Right renal pelvis (tissue), 4 donors: ENCODE results near the gene ITGAV. TPM values are rescaled to one million over a fixed set of nuclear protein-coding genes. Genes with fewer than 3 reads are reported as not detected.

Experiments
- DNase-seq, 4 donors: peaks; one replicate each; pipeline ENCODE4 v3.0.0-alpha.2; 2013; ENCODE audit warnings: low read depth in 4 of 4, low spot score in 3 of 4, missing footprints in 1 of 4
- polyA plus RNA-seq, 4 donors: library from polyadenylated mRNA; unstranded; fragments of 120-200 nt; gene quantifications; one replicate each; pipeline ENCODE4 v1.2.1, GENCODE V29; 2013; ENCODE audit not compliant: insufficient read length in 4 of 4

ITGAV gene
- polyA plus RNA-seq, 4 donors = 65.5 to 84.3 (median 73.7) TPM

DNA sequence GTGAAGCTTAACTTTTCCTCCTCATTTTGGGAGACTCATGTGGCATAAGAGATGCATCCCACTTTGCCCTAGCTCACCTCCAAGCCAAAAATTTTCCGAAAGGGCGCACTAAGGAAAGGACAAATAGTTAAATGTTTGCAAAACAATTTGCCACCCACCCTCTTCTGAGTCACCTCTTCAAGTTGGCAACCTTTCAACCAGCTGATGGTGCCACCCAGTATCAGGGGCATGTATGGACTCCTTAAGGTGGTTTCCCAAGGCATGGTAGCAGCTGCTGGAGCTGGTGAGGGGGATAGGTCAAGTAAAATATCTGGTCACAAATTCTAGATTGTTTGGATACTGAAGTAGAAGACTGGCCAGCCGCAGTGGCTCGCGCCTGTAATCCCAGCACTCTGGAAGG lies 17.2 kb upstream of the ITGAV start:
- no peak for DNase-seq

DNA sequence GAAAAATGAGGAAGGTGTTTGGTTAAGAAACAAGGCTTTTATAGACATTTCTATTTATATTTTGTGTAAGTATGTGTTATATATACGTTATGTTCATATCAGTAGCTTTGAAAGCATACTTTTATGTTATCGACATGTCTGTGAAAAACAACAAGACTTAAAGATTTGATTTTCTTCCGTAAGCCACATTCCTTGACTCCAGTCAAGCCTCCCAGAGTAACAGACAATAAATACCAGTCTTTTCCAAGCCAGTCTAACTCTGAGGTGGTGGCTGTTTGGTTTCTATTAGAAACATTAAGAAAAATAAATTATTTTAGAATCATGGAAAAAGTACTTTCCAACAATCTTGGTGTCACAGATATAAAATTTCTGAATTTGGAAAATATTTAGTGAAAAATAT lies 16.3 kb upstream of the ITGAV start:
- DNase-seq = no peak

DNA sequence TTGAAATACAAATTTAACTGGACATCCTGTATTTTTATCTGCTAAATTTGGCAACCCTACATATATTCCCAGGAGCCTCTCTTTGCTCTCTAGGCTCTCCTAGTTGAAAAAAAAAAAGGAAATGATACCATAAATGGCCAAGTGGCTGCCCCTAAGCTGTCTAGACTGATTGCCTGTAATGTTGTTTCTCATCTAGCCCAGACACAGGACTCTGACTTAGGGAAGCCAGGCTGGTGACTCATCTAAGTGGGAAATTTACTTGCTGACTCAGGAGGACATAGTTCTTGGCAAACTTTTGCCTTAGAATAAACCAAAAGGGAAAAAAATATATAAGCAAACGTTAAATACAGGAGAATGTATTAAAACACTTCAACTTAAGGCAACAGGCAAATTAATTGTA lies 14.6 kb upstream of the ITGAV start:
- no peak for DNase-seq

DNA sequence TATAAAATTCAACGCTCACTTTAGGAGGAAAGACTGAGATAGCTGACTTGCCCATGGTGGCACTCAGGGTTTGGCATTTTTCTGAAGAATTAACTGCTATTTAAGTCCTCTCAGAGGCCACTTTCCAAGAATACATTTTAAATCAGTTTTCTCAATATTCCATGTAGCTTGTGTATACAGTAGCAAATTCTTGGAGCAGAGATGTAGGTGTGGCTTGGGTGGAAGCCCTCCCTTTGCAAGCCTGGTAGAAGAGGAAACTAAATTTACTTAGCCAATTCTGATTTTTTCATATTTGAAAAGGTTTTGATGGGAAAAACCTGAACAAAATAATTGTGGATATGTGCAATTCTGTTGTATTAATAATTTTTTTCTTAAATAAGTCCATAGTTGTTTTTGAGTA lies 14.0 kb upstream of the ITGAV start:
- no peak for DNase-seq

DNA sequence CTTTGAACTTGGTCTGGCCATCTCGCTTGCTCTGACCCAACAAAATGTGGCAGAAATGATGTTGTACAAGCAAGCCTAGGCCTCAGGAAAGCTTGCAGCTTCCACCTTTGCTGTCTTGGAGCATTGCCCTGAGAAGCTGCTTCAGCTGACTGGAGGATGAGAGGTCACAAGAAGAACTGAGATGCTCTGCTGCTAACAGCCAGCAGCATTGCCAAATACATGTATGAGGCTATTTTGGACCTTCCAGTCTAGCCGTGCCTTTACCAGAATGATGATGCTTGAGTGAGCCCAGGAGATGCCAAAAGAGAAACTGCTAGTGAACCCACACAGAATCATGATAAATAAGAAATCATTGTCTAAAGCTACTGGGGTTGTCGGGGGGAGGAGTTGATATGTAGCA lies 13.2 kb upstream of the ITGAV start:
- DNase-seq = no peak

DNA sequence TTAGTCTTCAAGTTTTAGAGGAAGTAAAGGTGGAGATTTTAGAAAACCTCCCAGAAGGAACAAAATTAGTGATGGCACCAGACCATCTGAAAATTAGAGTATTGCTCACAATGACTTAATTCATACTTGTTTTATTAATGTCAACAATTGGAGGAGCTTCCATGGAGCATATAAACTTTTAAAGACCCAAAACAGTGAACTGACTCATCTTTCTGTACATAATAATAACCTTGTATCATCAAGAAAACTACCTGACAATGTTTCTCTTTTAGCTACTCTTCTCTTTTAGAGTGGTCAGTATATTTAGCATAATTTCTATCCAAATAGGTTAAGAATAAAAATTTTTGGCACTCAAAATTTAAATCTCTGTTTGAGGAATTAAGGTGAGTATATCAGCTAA lies 7.2 kb upstream of the ITGAV start:
- no peak for DNase-seq

DNA sequence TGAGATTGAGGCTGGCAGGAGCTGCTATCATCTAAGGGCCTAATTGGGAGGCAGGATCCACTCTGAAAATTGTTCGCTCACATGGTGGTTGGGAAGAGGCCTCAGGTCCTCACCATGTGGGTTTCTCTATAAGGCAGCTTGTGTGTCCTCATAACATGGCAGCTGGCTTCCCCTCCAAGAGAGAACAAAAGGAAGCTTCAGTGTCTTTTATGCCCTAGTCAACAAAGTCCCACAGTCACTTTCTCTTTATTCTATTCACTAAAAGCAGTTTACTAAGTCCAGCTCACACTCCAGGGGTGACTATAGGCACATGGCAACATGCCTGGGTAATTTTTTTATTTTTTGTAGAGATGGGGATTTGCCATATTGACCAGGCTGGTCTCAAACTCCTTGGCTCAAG lies 5.8 kb upstream of the ITGAV start:
- no peak for DNase-seq

DNA sequence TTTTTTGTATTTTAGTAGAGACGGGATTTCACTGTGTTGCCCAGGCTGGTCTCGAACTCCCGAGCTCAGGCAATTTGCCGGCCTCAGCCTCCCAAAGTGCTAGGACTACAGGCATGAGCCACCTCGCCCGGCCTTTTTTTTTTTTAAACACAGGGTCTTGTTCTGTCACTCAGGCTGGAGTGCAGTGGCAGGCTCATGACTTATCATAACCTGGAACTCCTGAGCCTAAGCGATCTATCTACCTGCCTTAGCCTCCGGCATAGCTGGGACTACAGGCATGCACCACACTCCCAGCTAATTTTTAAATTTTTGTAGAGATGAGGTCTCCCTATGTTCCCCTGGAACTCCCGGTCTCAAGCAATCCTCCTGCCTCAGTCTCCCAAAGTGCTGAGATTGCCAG lies 1.4 kb upstream of the ITGAV start:
- no peak for DNase-seq

DNA sequence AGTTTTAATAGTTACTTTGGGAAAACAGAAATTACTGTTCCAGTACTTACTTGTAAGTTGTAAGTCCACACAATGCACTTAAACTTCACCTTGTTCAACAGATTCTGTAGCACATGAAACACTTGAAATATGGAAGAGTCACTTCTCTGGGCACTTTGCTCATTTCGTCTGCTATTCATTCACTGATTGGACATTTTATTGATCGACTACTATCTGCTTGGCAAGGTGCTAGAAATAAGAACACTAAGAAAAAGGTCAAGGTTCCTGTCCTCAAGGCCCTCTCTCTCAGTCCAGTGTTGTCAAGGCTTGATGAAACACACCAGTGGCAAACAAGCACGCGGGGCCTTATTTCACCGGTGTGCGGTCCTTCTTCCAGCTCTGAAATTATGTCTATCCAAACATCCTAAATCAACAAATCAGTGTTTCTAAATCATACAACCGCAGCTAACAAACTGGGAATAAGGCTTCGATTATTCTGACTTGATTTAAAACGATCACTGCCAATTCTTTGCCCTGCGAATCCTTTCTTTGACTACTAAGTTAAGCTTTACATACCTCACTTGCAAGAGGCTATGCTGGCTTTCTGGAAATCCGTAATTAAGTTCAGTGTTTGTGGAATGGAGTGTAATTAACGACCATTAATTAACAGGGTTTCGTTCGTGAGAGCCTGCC lies 780 bp upstream of the ITGAV start:
- no peak for DNase-seq

DNA sequence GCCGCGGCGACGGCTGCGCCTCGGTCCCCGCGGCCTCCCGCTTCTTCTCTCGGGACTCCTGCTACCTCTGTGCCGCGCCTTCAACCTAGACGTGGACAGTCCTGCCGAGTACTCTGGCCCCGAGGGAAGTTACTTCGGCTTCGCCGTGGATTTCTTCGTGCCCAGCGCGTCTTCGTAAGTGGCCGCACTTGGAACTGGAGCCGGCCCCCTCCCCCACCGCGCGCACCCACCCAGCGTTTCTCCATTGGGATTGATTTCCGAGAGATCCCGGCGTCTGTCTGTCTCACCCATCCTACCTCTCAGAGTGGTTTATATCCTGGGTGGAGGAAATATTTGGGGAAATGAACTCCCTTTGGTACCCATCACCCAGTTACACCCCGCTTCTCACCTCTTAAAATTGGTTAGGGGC lies 498 bp downstream of the ITGAV start:
- DNase-seq = peak in 2 of 4 donors; percentile 36 to 64

DNA sequence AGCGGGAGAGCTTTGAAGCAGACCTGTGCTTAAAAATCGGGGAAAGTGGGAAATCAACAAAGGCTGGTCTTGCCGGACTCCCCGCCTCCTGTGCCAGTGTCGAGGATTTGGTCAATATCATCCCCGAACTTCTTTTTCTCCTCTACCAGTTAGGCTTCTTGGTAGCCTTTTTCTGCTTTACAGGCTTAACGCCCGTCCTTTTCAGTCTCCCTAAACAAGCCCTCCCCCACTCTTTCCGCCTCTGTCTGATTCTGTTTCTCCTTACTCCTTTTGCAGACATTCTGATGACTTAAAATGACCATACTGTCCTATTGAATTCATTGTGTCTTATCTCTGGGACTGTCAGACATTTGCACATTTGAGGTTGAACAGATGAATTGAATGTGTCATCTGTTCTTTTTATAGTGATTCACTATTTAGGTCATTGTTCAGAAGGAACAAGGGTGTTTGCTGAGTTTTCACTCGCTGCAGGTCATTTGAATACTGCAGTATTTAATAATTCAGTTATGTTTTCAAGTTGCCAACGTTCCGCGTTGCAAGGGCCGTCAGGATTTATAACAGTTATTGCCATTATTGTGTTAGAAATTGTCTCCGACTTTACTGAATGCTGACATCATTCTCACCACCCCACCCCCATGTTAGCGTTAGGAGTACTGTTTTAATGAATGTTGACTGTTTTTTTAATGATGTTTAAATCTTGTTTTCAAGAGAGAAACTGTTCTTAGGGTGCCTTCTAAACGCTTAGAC lies 1.1 kb downstream of the ITGAV start:
- DNase-seq = peak in 2 of 4 donors; percentile 39 to 49

DNA sequence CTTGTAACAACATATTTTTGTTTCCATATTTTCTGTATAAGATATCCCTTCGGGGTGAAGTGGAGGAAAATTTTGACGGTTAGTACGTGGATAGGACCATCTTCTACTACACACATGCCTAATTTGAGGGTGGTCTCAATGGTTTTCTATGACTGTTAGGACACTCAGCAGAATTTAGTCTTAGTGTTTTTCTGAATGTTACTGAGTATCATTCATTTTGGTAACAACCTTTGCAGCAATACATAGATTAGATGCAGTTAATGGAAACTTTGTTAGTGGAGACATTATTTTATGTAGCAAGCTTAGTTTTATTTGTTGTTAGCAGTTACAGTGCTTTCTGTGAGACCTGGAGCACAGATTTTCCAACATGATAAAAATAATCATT lies 1.6 kb downstream of the ITGAV start:
- DNase-seq = no peak

DNA sequence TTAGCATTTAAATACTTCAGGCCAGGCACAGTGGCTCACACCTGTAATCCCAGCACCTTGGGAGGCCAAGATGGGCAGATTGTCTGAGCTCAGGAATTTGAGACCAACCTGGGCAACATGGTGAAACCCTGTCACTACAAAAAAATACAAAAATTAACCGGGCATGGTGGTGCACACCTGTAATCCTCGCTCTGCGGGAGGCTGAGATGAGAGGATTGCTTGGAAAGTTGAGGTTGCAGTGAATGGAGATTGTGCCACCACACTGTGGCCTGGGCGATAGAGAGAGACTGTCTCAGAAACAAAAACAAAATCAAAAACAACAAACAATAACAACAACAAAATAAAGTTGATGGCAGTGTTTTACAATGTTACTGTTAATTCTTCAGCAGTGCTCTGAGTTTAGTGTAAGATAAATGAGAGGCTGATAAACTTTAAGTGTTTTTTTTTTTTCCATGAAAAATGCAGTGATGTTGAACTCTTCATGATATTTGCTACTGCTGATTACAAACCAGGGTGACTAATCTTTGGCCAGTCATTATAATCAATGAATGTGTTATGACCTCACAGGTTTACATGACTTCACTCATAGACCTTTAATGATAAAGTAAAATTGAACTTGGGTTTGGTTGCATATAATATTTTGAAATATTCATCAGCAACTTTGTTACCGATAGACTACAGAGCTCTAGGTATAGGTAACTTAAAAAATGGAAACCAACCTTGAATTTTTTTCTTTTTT lies 2.5 kb downstream of the ITGAV start:
- no peak for DNase-seq

DNA sequence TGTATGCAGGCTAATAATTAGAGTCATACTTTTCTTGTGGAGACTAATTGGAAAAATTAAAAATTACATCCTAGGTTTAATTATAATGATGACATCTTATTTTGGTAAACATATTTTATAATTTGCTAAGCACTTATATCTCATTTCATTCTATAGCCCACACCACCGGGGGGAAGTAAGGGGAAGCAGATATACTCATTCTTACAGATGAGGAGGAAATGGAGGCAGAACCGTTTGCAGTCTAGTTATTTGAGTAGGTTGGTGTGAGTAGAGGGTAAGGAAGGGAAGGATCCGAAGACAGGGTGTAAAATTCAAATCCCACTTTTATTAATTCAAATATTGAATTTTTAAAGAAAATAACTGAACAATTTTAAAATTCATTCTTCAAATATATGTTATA lies 3.7 kb downstream of the ITGAV start:
- DNase-seq = no peak

DNA sequence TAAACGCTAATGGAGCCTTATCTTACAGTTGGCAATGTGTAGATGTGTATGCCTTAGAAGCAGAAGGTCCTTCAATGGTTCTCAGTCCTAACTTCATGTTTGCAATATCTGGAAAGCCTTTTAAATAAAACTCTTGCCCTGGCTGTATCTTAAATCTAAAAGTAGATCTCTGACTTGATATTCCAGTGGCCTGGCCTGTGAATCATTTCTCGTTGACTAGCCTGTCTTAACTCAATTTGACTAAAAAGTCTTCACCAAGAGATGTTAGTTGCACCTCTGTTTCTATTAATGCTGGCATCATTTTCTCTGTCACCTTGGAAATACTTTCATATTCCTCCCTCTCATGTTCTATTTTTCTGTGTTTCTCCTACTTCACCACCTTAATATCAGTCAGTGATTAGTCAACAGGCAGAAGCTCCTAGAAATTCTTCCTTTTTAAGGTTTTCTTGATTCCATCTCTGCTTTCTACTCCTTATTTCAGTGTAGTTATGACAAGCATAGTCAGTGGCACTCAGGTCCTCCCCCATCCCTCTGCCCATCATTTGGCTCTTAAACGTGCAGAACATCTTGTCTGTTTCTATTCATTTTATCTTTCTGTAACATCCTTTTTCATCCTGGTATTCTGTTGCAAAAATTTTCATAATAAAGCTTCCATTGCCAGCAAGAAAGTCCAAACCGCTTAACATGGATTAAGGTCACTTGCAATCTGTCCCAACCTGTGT lies 4.3 kb downstream of the ITGAV start:
- DNase-seq = no peak

DNA sequence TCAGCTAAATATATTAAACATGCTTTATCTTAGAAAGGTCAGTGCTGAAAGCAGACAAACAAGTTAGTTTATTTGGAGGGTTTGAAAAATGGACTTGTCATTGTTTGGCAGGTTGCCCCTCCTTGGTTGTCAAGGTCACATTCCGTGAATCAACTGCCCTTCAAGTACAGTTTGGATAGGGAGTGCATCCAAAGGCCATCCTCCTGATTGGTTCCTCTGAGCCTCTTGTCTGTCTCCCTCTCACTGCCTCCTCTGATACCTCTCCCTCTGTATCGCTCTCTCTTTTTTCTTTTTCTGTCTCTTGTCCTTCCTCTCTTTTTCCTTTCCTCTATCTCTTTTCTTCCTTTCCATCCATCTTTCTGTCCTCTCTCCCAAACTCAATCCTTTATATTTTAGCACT lies 5.4 kb downstream of the ITGAV start:
- DNase-seq = no peak

DNA sequence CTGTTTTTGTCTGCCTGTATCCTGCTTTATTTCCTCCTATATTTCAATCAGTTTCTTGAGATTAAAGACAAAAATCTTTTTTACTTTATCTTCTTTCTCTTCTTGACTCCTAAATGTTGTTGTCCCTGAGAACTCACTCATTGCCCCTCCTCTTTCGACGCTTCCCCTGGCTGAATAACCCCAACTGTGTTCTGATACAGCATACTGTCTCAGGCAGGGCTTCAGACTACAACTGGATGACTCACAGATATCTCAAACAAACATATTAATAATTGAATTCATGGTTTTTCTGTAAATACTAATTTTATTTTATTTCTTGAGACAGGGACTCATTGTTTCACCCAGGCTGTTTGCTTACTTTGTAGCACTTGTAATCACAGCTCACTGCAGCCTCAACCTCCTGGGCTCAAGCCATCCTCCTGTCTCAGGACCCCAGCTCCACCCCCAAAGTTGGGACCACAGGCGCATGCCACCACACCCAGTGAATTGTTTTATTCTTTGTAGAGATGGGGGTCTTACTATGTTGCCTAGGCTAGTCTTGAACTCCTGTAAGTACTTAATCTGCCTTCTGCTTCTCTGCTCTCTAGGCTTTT lies 9.4 kb downstream of the ITGAV start:
- DNase-seq = no peak

DNA sequence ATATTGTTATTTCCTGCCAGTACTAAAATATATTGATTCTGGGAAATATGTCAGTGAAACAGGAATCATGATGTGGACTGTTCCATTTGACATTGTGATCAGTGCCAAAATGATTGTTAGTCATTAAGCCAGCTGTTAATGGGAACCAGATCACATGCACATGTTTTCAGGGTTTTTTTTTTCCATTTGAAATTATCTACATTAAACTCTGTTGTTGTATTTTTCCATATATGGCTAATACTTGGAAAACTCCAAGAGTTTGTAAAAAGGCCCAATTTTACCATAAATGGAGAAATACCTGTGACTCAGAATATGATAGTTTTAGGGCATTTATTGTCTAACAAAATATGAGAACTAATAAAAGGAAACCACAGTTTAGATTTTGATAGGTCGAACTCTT lies 13.4 kb downstream of the ITGAV start:
- DNase-seq = no peak

DNA sequence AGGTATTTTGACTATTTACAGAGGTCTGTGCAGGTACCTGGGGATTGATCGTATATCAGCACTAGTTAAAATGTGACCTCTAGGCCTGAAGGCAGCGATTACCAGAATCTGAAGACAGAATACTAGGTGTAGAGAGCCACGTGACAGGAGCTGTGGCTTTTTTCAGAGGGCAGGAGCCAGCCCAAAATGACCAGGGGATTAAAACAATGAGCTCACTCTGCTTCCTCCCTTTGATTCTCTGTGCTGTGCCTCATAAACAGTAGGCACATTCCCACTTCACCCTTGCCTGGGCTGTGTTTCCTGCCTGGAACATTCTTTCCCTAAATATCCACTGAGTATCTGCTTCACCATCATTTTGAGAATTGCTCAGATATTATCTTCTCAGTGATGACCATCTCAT lies 15.2 kb downstream of the ITGAV start:
- DNase-seq = no peak

DNA sequence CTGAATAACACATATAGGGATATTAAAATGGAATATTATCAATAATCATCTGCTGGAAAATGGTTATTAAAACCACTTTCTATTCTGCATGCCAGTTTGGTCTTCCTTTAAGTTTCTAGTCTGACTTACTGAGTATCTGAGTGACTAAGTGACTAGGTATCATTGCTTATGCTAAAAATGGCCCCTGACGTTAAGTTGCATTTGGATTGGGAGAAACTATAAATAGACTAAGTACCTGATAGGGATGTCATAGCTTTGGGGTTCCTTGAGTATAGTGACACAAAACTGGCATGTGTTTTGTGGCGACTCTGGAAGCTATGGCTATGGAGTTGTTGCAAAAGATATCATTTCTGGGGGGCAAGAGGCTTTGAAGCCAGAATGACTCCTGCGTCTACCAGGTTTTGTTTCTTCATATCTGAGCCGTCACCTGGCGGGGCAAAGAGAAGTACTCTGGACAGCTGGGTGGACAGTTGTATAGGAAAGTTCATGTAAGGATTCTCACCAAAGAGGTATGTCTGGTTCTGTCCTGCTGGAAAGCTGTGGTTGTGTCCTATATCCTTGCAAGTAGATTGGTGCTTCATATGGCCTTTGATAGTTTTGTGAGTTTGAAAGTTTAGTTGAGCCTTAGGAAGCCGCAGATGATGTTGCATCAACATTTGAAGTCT lies 17.9 kb downstream of the ITGAV start:
- DNase-seq = no peak
